HCT116 (cell line): ENCODE data around the gene PLD2. TPM values are rescaled to one million over a fixed set of nuclear protein-coding genes. Genes with fewer than 3 reads are reported as not detected.

ENCODE experiments used
- ATAC-seq: fragments of 200-7000 bp; cut with Tn5 transposase; 2 replicates; pipeline ENCODE4 v1.9.1; 2020; ENCODE audit warnings: mild to moderate bottlenecking, moderate library complexity
- BruUV-seq: library from RNA; stranded (reverse); fragments of 400-500 nt; replicated peaks from 2 replicates; lab custom pipeline; 2021; lab: Mats Ljungman, UMichigan
- CTCF ChIA-PET: fragments of 300-600 bp; sonication (Branson Sonifier 250); formaldehyde crosslinking; loops from one replicate; lab custom pipeline; 2021; ENCODE audit warnings: antibody characterized with exemption; lab: Charles Lee
- POLR2A ChIA-PET: fragments of 300-600, 350-600 bp; sonication (Branson Sonifier 250); formaldehyde crosslinking; loops from one replicate; lab custom pipeline; 2021; ENCODE audit warnings: antibody characterized with exemption; lab: Charles Lee
- RAD21 ChIA-PET, 2 experiments: fragments of 300-600 bp; sonication (Branson Sonifier 250); formaldehyde crosslinking; loops; one replicate each; lab custom pipeline; 2023; ENCODE audit warnings: low total read pairs in 2 of 2; ENCODE audit not compliant: uncharacterized antibody in 2 of 2, unreplicated experiment in 2 of 2, low non-redundant PET in 1 of 2; lab: Charles Lee
- DNase-seq: peaks from one replicate; pipeline ENCODE4 v3.0.0-alpha.2; 2010; ENCODE audit warnings: low read depth, low spot score
- H2AFZ ChIP-seq: fragments of 200-600 bp; shearing (Covaris generic), sonication (generic); 2 replicates; pipeline ENCODE4 v1.6.1; 2017; ENCODE audit warnings: low read depth, mixed run types, mixed read lengths, antibody characterized with exemption, low read length; ENCODE audit not compliant: poor library complexity, severe bottlenecking
- H3K27ac ChIP-seq: 2 replicates; pipeline ENCODE4 v1.5.1; 2012; ENCODE audit warnings: low read depth, low read length
- H3K27me3 ChIP-seq: fragments of 200-600 bp; sonication (generic); 2 replicates; pipeline ENCODE4 v1.6.1; 2016; ENCODE audit warnings: mixed run types, low read length, mixed read lengths; ENCODE audit not compliant: insufficient read depth
- H3K36me3 ChIP-seq, 2 experiments: fragments of 200-500 bp in 1 of 2; fragments of 200-600 bp in 1 of 2; sonication (Bioruptor generic) in 1 of 2; sonication (generic) in 1 of 2; 2 replicates each; pipeline versions ENCODE4 v1.5.1 to v1.6.1; 2014 to 2016; ENCODE audit warnings: low read length in 2 of 2, inconsistent platforms in 1 of 2, mixed read lengths in 1 of 2, mixed run types in 1 of 2; ENCODE audit not compliant: insufficient read depth in 2 of 2, control insufficient read depth in 1 of 2
- H3K4me1 ChIP-seq, 2 experiments: fragments of 200-600 bp in 1 of 2; sonication (generic) in 1 of 2; 2 replicates each; pipeline versions ENCODE4 v1.5.1 to v1.6.1; 2012 to 2017; ENCODE audit warnings: low read length in 2 of 2, inconsistent platforms in 1 of 2, mild to moderate bottlenecking in 1 of 2, mixed read lengths in 1 of 2, mixed run types in 1 of 2, moderate library complexity in 1 of 2; ENCODE audit not compliant: insufficient read depth in 2 of 2, control insufficient read depth in 1 of 2
- H3K4me2 ChIP-seq: fragments of 200-600 bp; sonication (generic); 2 replicates; pipeline ENCODE4 v1.6.1; 2017; ENCODE audit warnings: mixed run types, low read length, mixed read lengths
- H3K4me3 ChIP-seq, 2 experiments: fragments of 200-600 bp in 1 of 2; sonication (generic) in 1 of 2; replicated peaks in 1 of 2; 2 replicates each; pipeline ENCODE4 v1.5.1; 2011 to 2016; ENCODE audit warnings: low read length in 2 of 2, control low read depth in 1 of 2, low read depth in 1 of 2, mild to moderate bottlenecking in 1 of 2, mixed read lengths in 1 of 2, mixed run types in 1 of 2
- H3K79me2 ChIP-seq: fragments of 200-600 bp; sonication (generic); 2 replicates; pipeline ENCODE4 v1.6.1; 2017; ENCODE audit warnings: mild to moderate bottlenecking, mixed run types, low read length, moderate library complexity, mixed read lengths; ENCODE audit not compliant: insufficient read depth
- H3K9ac ChIP-seq: fragments of 200-600 bp; sonication (generic); 2 replicates; pipeline ENCODE4 v1.6.1; 2016; ENCODE audit warnings: low read length, mixed read lengths
- H3K9me2 ChIP-seq: fragments of 200-600 bp; sonication (generic), shearing (Covaris generic); 2 replicates; pipeline ENCODE4 v1.6.1; 2017; ENCODE audit warnings: mixed run types, mild to moderate bottlenecking, moderate library complexity; ENCODE audit not compliant: insufficient read depth
- H3K9me3 ChIP-seq, 2 experiments: fragments of 200-500 bp in 1 of 2; fragments of 200-600 bp in 1 of 2; sonication (Bioruptor generic) in 1 of 2; sonication (generic) in 1 of 2; 2 replicates each; pipeline ENCODE4 v1.6.1; 2014 to 2017; ENCODE audit warnings: low read length in 2 of 2, mixed read lengths in 2 of 2, inconsistent platforms in 1 of 2, low read depth in 1 of 2, mild to moderate bottlenecking in 1 of 2, mixed run types in 1 of 2, moderate library complexity in 1 of 2; ENCODE audit not compliant: control insufficient read depth in 1 of 2, insufficient read depth in 1 of 2
- H4K20me1 ChIP-seq: fragments of 200-600 bp; sonication (generic), shearing (Covaris generic); 2 replicates; pipeline ENCODE4 v1.6.1; 2017; ENCODE audit warnings: mixed run types, mild to moderate bottlenecking, moderate library complexity; ENCODE audit not compliant: insufficient read depth
- CBX3 ChIP-seq: IDR thresholded peaks from 2 replicates; pipeline ENCODE4 v1.6.1; 2012; ENCODE audit warnings: low read depth
- EZH2 ChIP-seq: fragments of 200-600 bp; sonication (generic); IDR thresholded peaks from 2 replicates; pipeline ENCODE4 v1.6.1; 2017; ENCODE audit warnings: antibody characterized with exemption, mixed run types
- EZH2phosphoT487 ChIP-seq: fragments of 200-600 bp; IDR thresholded peaks from 2 replicates; pipeline ENCODE4 v1.6.1; 2018; ENCODE audit warnings: antibody characterized with exemption, borderline replicate concordance
- MAX ChIP-seq: IDR thresholded peaks from 2 replicates; pipeline ENCODE4 v1.6.1; 2012
- RAD21 ChIP-seq: IDR thresholded peaks from 2 replicates; pipeline ENCODE4 v1.6.1; 2012; ENCODE audit warnings: low read depth, mild to moderate bottlenecking
- ZBTB33 ChIP-seq: IDR thresholded peaks from 2 replicates; pipeline ENCODE4 v1.6.1; 2011; ENCODE audit warnings: mild to moderate bottlenecking, low read length, moderate library complexity; ENCODE audit not compliant: insufficient replicate concordance; ENCODE audit errors: extremely low read depth
- ZFX ChIP-seq: fragments of 450-650 bp; IDR thresholded peaks from 2 replicates; pipeline ENCODE4 v1.6.1; 2017
- ZNF274 ChIP-seq: fragments of 200-500 bp; sonication (Bioruptor generic); IDR thresholded peaks from 2 replicates; pipeline ENCODE4 v1.6.1; 2014; ENCODE audit warnings: mild to moderate bottlenecking, low read depth, low read length, inconsistent platforms
- intact Hi-C: fragments of 100-400 bp; cut with micrococcal nuclease; formaldehyde crosslinking; loops from 2 replicates; pipeline ENCODE4 v1.10.0; 2022
- total RNA-seq: library from RNA; stranded (reverse); gene quantifications from one replicate; pipeline ENCODE4 v1.2.1, GENCODE V29; 2021; ENCODE audit not compliant: unreplicated experiment

PLD2 gene
- total RNA-seq, 1 experiment from 2014 or later: 47.7 TPM

GRCh38 chr17:4823373-4824089, 16.6 kb downstream of the PLD2 start:
- 0 out of 2 replicates have a peak, but pooled peaks have one; percentile 20 for ATAC-seq
- TF ChIP-seq EZH2phosphoT487 (no peak), EZH2 (no peak), ZNF274 (no peak), ZFX (no peak), CBX3 (no peak), ZBTB33 (no peak), RAD21 (no peak), MAX (no peak)
- ChIA-PET POLR2A (interaction anchor here (0.6 kb wide), 1 partner anchor 47 kb away, joined by 3 read pairs; no protein-coding TSS in a partner anchor), RAD21 (no interaction called here), CTCF (interaction anchor here (0.8 kb wide), 1 partner anchor 33 kb away, joined by 3 read pairs; no protein-coding TSS in a partner anchor)
- Histone ChIP-seq H3K9me2 (no peaks in the 10 kb centered on the region), H3K9ac (no peak overlapping the region), H3K36me3 (no peaks in the 10 kb centered on the region; a peak in 1 of 4 replicates), H3K79me2 (no peaks in the 10 kb centered on the region), H2AFZ (no peak overlapping the region), H3K4me2 (no peak overlapping the region), H3K27ac (no peak overlapping the region), H3K4me1 (no peaks in the 10 kb centered on the region), H3K9me3 (no peaks in the 10 kb centered on the region), H4K20me1 (no peaks in the 10 kb centered on the region), H3K4me3 (no peak overlapping the region), H3K27me3 (no peaks in the 10 kb centered on the region)
- intact Hi-C loops: no loop called here
- no peak for DNase-seq
- no TSS peak for BruUV-seq
